HL-60 (cell line): ENCODE data around the gene PCBP4.

Experiments used
- DNase-seq, 2 experiments: peaks; one replicate each; pipeline ENCODE4 v3.0.0-alpha.2; 2010 to 2020; ENCODE audit warnings: low read depth in 1 of 2, low spot score in 1 of 2
- H3K27ac ChIP-seq: fragments of 250-450 bp; sonication (Bioruptor Pico); replicated peaks from 2 replicates; pipeline ENCODE4 v1.5.1; 2020; ENCODE audit warnings: mild to moderate bottlenecking, moderate library complexity
- H3K27me3 ChIP-seq: fragments of 250-450 bp; sonication (Bioruptor Pico); 2 replicates; pipeline ENCODE4 v1.5.1; 2021; ENCODE audit warnings: mild to moderate bottlenecking, moderate library complexity; ENCODE audit not compliant: insufficient read depth, poor library complexity, severe bottlenecking
- H3K4me3 ChIP-seq: replicated peaks from 2 replicates; pipeline ENCODE4 v1.5.1; 2011; ENCODE audit warnings: mild to moderate bottlenecking, control low read depth, low read length; ENCODE audit not compliant: insufficient read depth
- CTCF ChIP-seq: IDR thresholded peaks from one replicate; pipeline ENCODE4 v1.5.1; 2011; ENCODE audit warnings: low read length, control low read depth, inconsistent platforms; ENCODE audit not compliant: insufficient read depth
- GABPA ChIP-seq: IDR thresholded peaks from 2 replicates; pipeline ENCODE4 v1.6.1; 2012; ENCODE audit warnings: low read depth
- POLR2AphosphoS5 ChIP-seq: IDR thresholded peaks from 2 replicates; pipeline ENCODE4 v1.6.1; 2012; ENCODE audit warnings: low read depth
- REST ChIP-seq: IDR thresholded peaks from 2 replicates; pipeline ENCODE4 v1.6.1; 2012; ENCODE audit warnings: low read depth; ENCODE audit not compliant: insufficient replicate concordance
- SPI1 ChIP-seq: IDR thresholded peaks from 2 replicates; pipeline ENCODE4 v1.6.1; 2012; ENCODE audit warnings: low read depth, mild to moderate bottlenecking, borderline replicate concordance

PCBP4 gene

GRCh38 chr3:51961602-51962569 is 5.4 kb downstream of the PCBP4 start:
- TF ChIP-seq REST = no peak
- TF ChIP-seq POLR2AphosphoS5 = no peak
- no peak for TF ChIP-seq GABPA
- TF ChIP-seq SPI1 = no peak
- no peak for TF ChIP-seq CTCF
- Histone ChIP-seq H3K27ac (no peak overlapping the region), H3K4me3 (no peak overlapping the region), H3K27me3 (peaks cover 19% of the 10 kb centered on the region)
- no peak for DNase-seq

GRCh38 chr3:51961011-51961410 is 6.2 kb downstream of the PCBP4 start:
- Histone ChIP-seq H3K27me3 (peaks cover 10% of the 10 kb centered on the region), H3K27ac (no peak overlapping the region), H3K4me3 (no peak overlapping the region)
- TF ChIP-seq CTCF = no peak
- no peak for TF ChIP-seq POLR2AphosphoS5
- no peak for DNase-seq

- H3K4me3 ChIP-seq = no peak overlapping the region
- peaks cover 8% of the 10 kb centered on the region for H3K27me3 ChIP-seq
- TF ChIP-seq POLR2AphosphoS5 (no peak), GABPA (no peak), SPI1 (no peak), REST (no peak), CTCF (no peak)
- no peak overlapping the region for H3K27ac ChIP-seq
- no peak for DNase-seq
Measured at GRCh38 chr3:51960386-51960785, 6.9 kb downstream of the PCBP4 start.
